GM18858 (cell line): ENCODE results near the gene CCL3.

Experiments
- ATAC-seq: cut with Tn5 transposase; IDR thresholded peaks from one replicate; pipeline ENCODE4 v1.9.1; 2021; ENCODE audit not compliant: unreplicated experiment

Gene CCL3

DNA sequence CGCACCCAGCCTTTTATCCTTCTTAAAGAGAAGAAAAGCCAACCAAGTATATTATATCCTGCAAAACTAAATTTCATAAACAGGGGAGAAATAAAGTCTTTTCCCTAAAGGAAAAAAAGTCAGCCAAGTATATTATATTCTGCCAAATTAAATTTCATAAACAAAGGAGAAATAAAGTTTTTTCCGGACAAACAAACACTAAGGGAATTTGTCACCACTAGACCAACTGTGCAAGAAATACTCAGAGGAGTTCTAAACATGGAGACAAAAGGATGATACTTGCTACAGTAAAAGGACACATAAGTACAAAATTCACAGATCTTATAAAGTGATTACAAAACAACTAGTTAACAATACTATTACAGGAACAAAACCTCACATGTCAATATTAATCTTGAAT, 40.3 kb downstream of the CCL3 start:
- no peak for ATAC-seq

DNA sequence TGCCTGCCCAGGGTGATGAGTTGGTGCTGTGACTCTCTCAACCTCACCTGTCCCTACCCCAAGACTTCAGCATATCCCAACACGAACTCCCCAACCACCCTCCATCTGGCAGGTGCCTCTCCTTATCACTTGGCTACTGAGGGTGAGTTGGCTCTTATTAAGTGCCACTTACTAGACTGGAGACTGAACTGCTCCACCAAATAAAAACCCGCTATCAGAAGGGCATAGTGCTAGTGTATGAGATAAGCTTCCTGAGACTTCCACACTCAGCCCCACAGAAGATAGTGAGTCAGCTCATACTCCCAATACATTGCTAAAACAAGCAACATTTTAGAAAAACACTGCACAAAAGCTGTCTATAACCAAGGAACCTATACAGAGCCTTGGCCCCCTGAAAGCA, 41.9 kb downstream of the CCL3 start:
- no peak for ATAC-seq
